Adrenal gland (tissue), 12 donors: ENCODE data around the gene BOK. TPM values are rescaled to one million over a fixed set of nuclear protein-coding genes. Genes with fewer than 3 reads are reported as not detected.
"Not testable (repeated sequence)": the region's sequence is repeated elsewhere in the genome, so short reads cannot be mapped to it uniquely, and the experiment has no call there.

Source experiments
- DNase-seq, 7 donors: peaks; one replicate each; pipeline ENCODE4 v3.0.0-alpha.2; 2019 to 2020
- H3K27ac ChIP-seq, 5 donors: fragments of 200-600 bp; sonication (generic) in 4 of 5; 1 replicate in 3 of 5; 2 replicates in 2 of 5; pipeline versions ENCODE4 v1.5.1 to v1.8.0; 2016 to 2020; ENCODE audit warnings: mild to moderate bottlenecking in 1 of 5
- H3K27me3 ChIP-seq: fragments of 200-600 bp; 2 replicates; pipeline ENCODE4 v1.8.0; 2021
- H3K36me3 ChIP-seq, 2 donors: fragments of 200-600 bp; replicated peaks in 1 of 2; 1 replicate in 1 of 2; 2 replicates in 1 of 2; pipeline versions ENCODE4 v1.5.1 to v1.8.0; 2018 to 2022
- H3K4me1 ChIP-seq, 2 donors: fragments of 200-600 bp; replicated peaks in 1 of 2; 1 replicate in 1 of 2; 2 replicates in 1 of 2; pipeline versions ENCODE4 v1.5.1 to v1.8.0; 2018 to 2021
- H3K4me3 ChIP-seq, 4 donors: fragments of 200-600 bp; sonication (generic) in 3 of 4; one replicate each; pipeline ENCODE4 v1.5.1; 2016 to 2018
- H3K9me3 ChIP-seq, 3 donors: fragments of 200-600 bp; sonication (generic) in 1 of 3; replicated peaks in 1 of 3; 1 replicate in 2 of 3; 2 replicates in 1 of 3; pipeline versions ENCODE4 v1.5.1 to v1.8.0; 2016 to 2021
- CTCF ChIP-seq, 6 experiments: fragments of 450-650 bp in 4 of 6; fragments of 200-600 bp in 2 of 6; sonication (generic) in 1 of 6; IDR thresholded peaks; 1 replicate in 5 of 6; 2 replicates in 1 of 6; pipeline versions ENCODE4 v1.5.1 to v1.8.0; 2016 to 2021; ENCODE audit warnings: antibody characterized with exemption in 6 of 6, mild to moderate bottlenecking in 2 of 6, moderate library complexity in 1 of 6
- POLR2A ChIP-seq, 2 donors: fragments of 450-650 bp; IDR thresholded peaks; one replicate each; pipeline ENCODE4 v1.6.1; 2017; ENCODE audit warnings: antibody characterized with exemption in 2 of 2, mild to moderate bottlenecking in 2 of 2, moderate library complexity in 1 of 2
- whole genome bisulfite sequencing, 4 donors: extraction: QIAGEN DNeasy Blood & Tissue Kit in 2 of 4; methylation state at CpG; one replicate each; pipeline versions ENCODE4 v1.1.5 to v1.1.7; 2013 to 2017; 5-methylcytosine and 5-hydroxymethylcytosine counted together
- intact Hi-C, 2 donors: fragments of 100-400 bp; cut with DNase I; formaldehyde crosslinking; loops; one replicate each; pipeline versions ENCODE4 v1.14.1 to v1.15.0; 2022 to 2023
- polyA plus RNA-seq, 3 donors: library from polyadenylated mRNA; stranded (reverse); fragments of 200-250 nt in 2 of 3; fragments of 350-450 nt in 1 of 3; fragmentation: Illumina TruSeq in 1 of 3; extraction: RNeasy Lipid Tissue Mini Kit (QIAGEN cat#74804) in 1 of 3; gene quantifications; one replicate each; pipeline ENCODE4 v1.2.3, GENCODE V29; 2013 to 2014
- total RNA-seq, 9 donors: library from RNA; depleted of rRNA in 4 of 9; stranded (reverse); fragments of >200 nt in 4 of 9; fragments of 120-200 nt in 1 of 9; fragmentation: NEBNext Ultra II Directional in 1 of 9; extraction: Animal tissue kit (Norgen Biotek cat#: 25700) in 1 of 9; gene quantifications; one replicate each; pipeline versions ENCODE4 v1.1.0 to v1.2.4, GENCODE V29; 2013 to 2023
- donor health status: healthy with polysubstance abuse.
- donor health status: Bipolar disorder and iron deficiency.
- donor health status: DM: yes; HTN: yes; CAD: no.
- donor health status: DM: no; HTN: no; CAD: no.
- donor health status: DM: no; HTN: no; CAD: no.
- donor health status: DM: yes; HTN: yes; CAD: no.

BOK gene
- total and polyA plus RNA-seq, 12 donors = 2.9 to 41.7 (median 13.9) TPM

- Histone ChIP-seq H3K4me3 (no peak overlapping the region), H3K27ac (no peak overlapping the region), H3K36me3 (no peaks in the 10 kb centered on the region), H3K27me3 (peaks cover 1% of the 10 kb centered on the region), H3K9me3 (no peaks in the 10 kb centered on the region), H3K4me1 (peaks cover 12 to 16% of the 10 kb centered on the region in 2 donors)
- 77 to 87% (median 81%) methylated on average over 7 to 10 of the region's 10 CpGs for WGBS, 4 donors
- TF ChIP-seq CTCF (IDR thresholded peaks at IDR 0.05) (no peak), POLR2A (IDR thresholded peaks at IDR 0.05) (no peak)
- intact Hi-C loops = no loop called here
- DNase-seq = peak in 1 of 7 donors; percentile 6
Observed at GRCh38 chr2:241563571-241563980, 5.0 kb downstream of the BOK start.

- Histone ChIP-seq H3K4me3 (no peak overlapping the region), H3K27ac (no peak overlapping the region), H3K36me3 (no peaks in the 10 kb centered on the region), H3K4me1 (peaks cover 12 to 16% of the 10 kb centered on the region in 2 donors), H3K27me3 (no peaks in the 10 kb centered on the region), H3K9me3 (no peaks in the 10 kb centered on the region)
- peak in 1 of 7 donors; percentile 13 for DNase-seq
- 79 to 91% (median 85%) methylated on average over 6 to 23 of the region's 23 CpGs for WGBS, 4 donors
- intact Hi-C loops = no loop called here
- TF ChIP-seq POLR2A (IDR thresholded peaks at IDR 0.05) (no peak), CTCF (IDR thresholded peaks at IDR 0.05) (no peak)
Observed at GRCh38 chr2:241563981-241564595, 5.5 kb downstream of the BOK start.

- TF ChIP-seq CTCF (IDR thresholded peaks at IDR 0.05) (no peak), POLR2A (IDR thresholded peaks at IDR 0.05) (no peak)
- intact Hi-C loops = no loop called here
- Histone ChIP-seq H3K4me1 (peaks cover 11 to 12% of the 10 kb centered on the region in 2 donors), H3K4me3 (no peak overlapping the region), H3K27me3 (no peaks in the 10 kb centered on the region), H3K36me3 (no peaks in the 10 kb centered on the region), H3K9me3 (no peaks in the 10 kb centered on the region), H3K27ac (no peak overlapping the region)
- peak in 1 of 7 donors; percentile 11 for DNase-seq
- 82 to 90% (median 85%) methylated on average over 17 to 36 of the region's 36 CpGs for WGBS, 4 donors
Observed at GRCh38 chr2:241564596-241565410, 6.3 kb downstream of the BOK start.

GRCh38 chr2:241565411-241565810, 6.9 kb downstream of the BOK start:
- no peak overlapping the region for H3K27ac ChIP-seq
- 70 to 75% (median 73%) methylated on average over 10 of the region's 10 CpGs for WGBS, 4 donors
- intact Hi-C loops = no loop called here
- peaks cover 5 to 6% of the 10 kb centered on the region in 2 donors for H3K4me1 ChIP-seq
- no peaks in the 10 kb centered on the region for H3K9me3 ChIP-seq
- TF ChIP-seq CTCF (IDR thresholded peaks at IDR 0.05) (no peak), POLR2A (IDR thresholded peaks at IDR 0.05) (no peak)
- DNase-seq = peak in 1 of 7 donors; percentile 9
- no peaks in the 10 kb centered on the region for H3K36me3 ChIP-seq
- no peaks in the 10 kb centered on the region for H3K27me3 ChIP-seq
- no peak overlapping the region for H3K4me3 ChIP-seq

- H3K9me3 ChIP-seq, H3K27me3 ChIP-seq, H3K4me3 ChIP-seq, H3K36me3 ChIP-seq, intact Hi-C loops, H3K27ac ChIP-seq, H3K4me1 ChIP-seq, DNase-seq: not testable (repeated sequence)
- WGBS, 4 donors = 92 to 97% (median 95%) methylated on average over 11 of the region's 11 CpGs
Observed at GRCh38 chr2:241566021-241566420, 7.5 kb downstream of the BOK start.
